HG02588 (cell line): Measurements from ENCODE around the gene ZNF337.
"Not testable (repeated sequence)": the region's sequence is repeated elsewhere in the genome, so short reads cannot be mapped to it uniquely, and the experiment has no call there.

Experiments used
- ATAC-seq: cut with Tn5 transposase; IDR thresholded peaks from one replicate; pipeline ENCODE4 v1.9.1; 2021; ENCODE audit warnings: mild to moderate bottlenecking, moderate library complexity; ENCODE audit not compliant: unreplicated experiment

ZNF337 gene

GRCh38 chr20:25630615-25631014 lies 66.0 kb downstream of the ZNF337 start:
- ATAC-seq: not testable (repeated sequence)

- no peak for ATAC-seq
Observed at GRCh38 chr20:25629816-25630499, 66.7 kb downstream of the ZNF337 start.

DNA sequence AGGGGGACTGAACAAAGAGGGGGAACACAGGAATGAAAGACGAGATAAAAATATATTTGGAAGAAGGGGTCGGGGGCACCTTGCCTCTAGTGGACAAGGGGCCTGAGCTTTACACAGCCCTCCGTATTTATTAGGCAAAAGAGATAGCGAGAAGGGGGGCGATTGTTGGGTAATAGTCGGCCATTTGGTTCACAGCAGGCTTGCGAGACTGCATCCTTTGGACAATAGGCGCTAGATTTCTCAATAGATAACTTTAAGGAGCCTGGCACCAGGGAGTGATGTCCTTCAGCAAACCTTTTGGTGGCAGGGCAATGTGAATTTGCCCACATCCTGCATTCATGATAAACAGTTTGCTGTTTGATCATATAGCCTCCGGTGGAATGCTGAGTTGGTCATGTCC lies 69.9 kb downstream of the ZNF337 start:
- no peak for ATAC-seq

DNA sequence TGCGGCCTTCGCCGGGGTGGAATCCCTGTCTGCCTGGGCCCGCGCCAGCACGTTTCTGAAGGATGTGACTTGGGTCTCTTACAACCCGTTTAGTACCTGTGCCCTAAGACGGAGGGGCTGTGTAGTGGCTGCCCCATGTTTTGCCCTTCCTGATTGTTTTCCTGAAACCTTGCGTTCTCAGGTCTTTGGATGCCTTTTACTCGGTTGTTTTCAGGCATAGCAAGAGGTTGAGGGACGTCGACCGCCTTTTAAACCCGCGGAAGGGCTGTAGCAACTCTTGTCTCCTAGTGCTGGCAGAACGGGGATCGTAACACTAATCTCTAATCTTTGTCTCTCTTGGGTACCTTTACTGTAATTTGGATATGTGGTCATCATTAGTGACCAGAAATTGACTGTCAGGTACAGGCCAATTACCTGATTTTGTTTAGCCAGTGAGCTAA lies 72.1 kb downstream of the ZNF337 start:
- ATAC-seq: no peak
